Forelimb muscle (tissue), 1 donor: ENCODE measurements around the gene VPS13C. TPM values are rescaled to one million over a fixed set of nuclear protein-coding genes. Genes with fewer than 3 reads are reported as not detected.

Experiments used
- DNase-seq: peaks from one replicate; pipeline ENCODE4 v3.0.0-alpha.2; 2013; ENCODE audit warnings: low read depth
- polyA plus RNA-seq: library from polyadenylated mRNA; unstranded; fragments of 120-200 nt; gene quantifications from one replicate; pipeline ENCODE4 v1.2.1, GENCODE V29; 2013; ENCODE audit not compliant: insufficient read length

Gene VPS13C
- polyA plus RNA-seq, 1 donor = 32.5 TPM

- no peak for DNase-seq
These were observed 240.0 kb downstream of the VPS13C start for GRCh38 chr15:61820212-61820611.

GRCh38 chr15:61819386-61819785 lies 240.9 kb downstream of the VPS13C start:
- DNase-seq = no peak

- no peak for DNase-seq
These were observed 241.4 kb downstream of the VPS13C start for GRCh38 chr15:61818801-61819200.

GRCh38 chr15:61816856-61817255 lies 243.4 kb downstream of the VPS13C start:
- no peak for DNase-seq

GRCh38 chr15:61815356-61816083 lies 244.7 kb downstream of the VPS13C start:
- no peak for DNase-seq

- DNase-seq = no peak
These were observed 247.8 kb downstream of the VPS13C start for GRCh38 chr15:61812476-61812875.

GRCh38 chr15:61811952-61812351 lies 248.3 kb downstream of the VPS13C start:
- no peak for DNase-seq

GRCh38 chr15:61809216-61809615 lies 251.0 kb downstream of the VPS13C start:
- DNase-seq = no peak

- DNase-seq = no peak
These were observed 252.8 kb downstream of the VPS13C start for GRCh38 chr15:61807281-61807929.

Other genes with a start within 250 kb of the VPS13C start
- 0.04 TPM for gene C2CD4A, start 6.5 kb upstream of the VPS13C start, polyA plus RNA-seq
- 1.8 TPM for gene C2CD4B, start 104.8 kb upstream of the VPS13C start, polyA plus RNA-seq